Measurements from ENCODE around the gene PDZRN3.

Gene PDZRN3

GRCh38 chr3:73418681-73419080 is 206.1 kb downstream of the PDZRN3 start:
- no peak for DNase-seq (ENCODE audit: low spot score)

- DNase-seq (ENCODE audit: low spot score): no peak
These were observed 209.6 kb downstream of the PDZRN3 start for GRCh38 chr3:73415118-73415517.

- no peak for DNase-seq (ENCODE audit: low spot score)
These were observed 211.1 kb downstream of the PDZRN3 start for GRCh38 chr3:73413619-73414018.

- no peak for DNase-seq (ENCODE audit: low spot score)
These were observed 212.7 kb downstream of the PDZRN3 start for GRCh38 chr3:73411993-73412392.

GRCh38 chr3:73411545-73411944 is 213.2 kb downstream of the PDZRN3 start:
- DNase-seq (ENCODE audit: low spot score): no peak

- DNase-seq (ENCODE audit: low spot score): no peak
These were observed 215.5 kb downstream of the PDZRN3 start for GRCh38 chr3:73409138-73409763.

- DNase-seq (ENCODE audit: low spot score): no peak
These were observed 216.1 kb downstream of the PDZRN3 start for GRCh38 chr3:73408634-73409033.

GRCh38 chr3:73407577-73407976 is 217.2 kb downstream of the PDZRN3 start:
- no peak for DNase-seq (ENCODE audit: low spot score)

- DNase-seq (ENCODE audit: low spot score): no peak
These were observed 218.9 kb downstream of the PDZRN3 start for GRCh38 chr3:73405853-73406252.

- DNase-seq (ENCODE audit: low spot score): no peak
These were observed 219.7 kb downstream of the PDZRN3 start for GRCh38 chr3:73405000-73405399.

- no peak for DNase-seq (ENCODE audit: low spot score)
These were observed 220.3 kb downstream of the PDZRN3 start for GRCh38 chr3:73404435-73404834.

- DNase-seq (ENCODE audit: low spot score): no peak
These were observed 221.3 kb downstream of the PDZRN3 start for GRCh38 chr3:73403444-73403843.

- no peak for DNase-seq (ENCODE audit: low spot score)
These were observed 223.0 kb downstream of the PDZRN3 start for GRCh38 chr3:73401616-73402279.

GRCh38 chr3:73401059-73401458 is 223.7 kb downstream of the PDZRN3 start:
- DNase-seq (ENCODE audit: low spot score): no peak

- no peak for DNase-seq (ENCODE audit: low spot score)
These were observed 225.0 kb downstream of the PDZRN3 start for GRCh38 chr3:73399666-73400253.

- no peak for DNase-seq (ENCODE audit: low spot score)
These were observed 225.6 kb downstream of the PDZRN3 start for GRCh38 chr3:73399106-73399505.

GRCh38 chr3:73398084-73398483 is 226.7 kb downstream of the PDZRN3 start:
- DNase-seq (ENCODE audit: low spot score): no peak

- DNase-seq (ENCODE audit: low spot score): no peak
These were observed 230.5 kb downstream of the PDZRN3 start for GRCh38 chr3:73394240-73394639.

- DNase-seq (ENCODE audit: low spot score): no peak
These were observed 231.7 kb downstream of the PDZRN3 start for GRCh38 chr3:73393005-73393404.

GRCh38 chr3:73391984-73392383 is 232.8 kb downstream of the PDZRN3 start:
- DNase-seq (ENCODE audit: low spot score): no peak

GRCh38 chr3:73389928-73390327 is 234.8 kb downstream of the PDZRN3 start:
- DNase-seq (ENCODE audit: low spot score): no peak

- DNase-seq (ENCODE audit: low spot score): no peak
These were observed 235.5 kb downstream of the PDZRN3 start for GRCh38 chr3:73389117-73389813.

GRCh38 chr3:73385568-73385967 is 239.2 kb downstream of the PDZRN3 start:
- DNase-seq (ENCODE audit: low spot score): no peak

All from CD4-positive, alpha-beta T cell treated with Interleukin-6 at 100 ng/mL for 8 hours (primary cell).